K562 (cell line): ENCODE results near the gene SH3GL3. TPM values are rescaled to one million over a fixed set of nuclear protein-coding genes. Genes with fewer than 3 reads are reported as not detected.

Experiments used
- ATAC-seq: fragments of 200-7000 bp; cut with Tn5 transposase; 3 replicates; pipeline ENCODE4 v1.9.1; 2020; ENCODE audit warnings: moderate library complexity
- BruUV-seq: library from RNA; stranded (reverse); fragments of 400-500 nt; replicated peaks from 2 replicates; lab custom pipeline; 2021; lab: Mats Ljungman, UMichigan
- CTCF ChIA-PET: fragments of 300-600 bp; formaldehyde crosslinking; extraction: SDS; loops from one replicate; lab custom pipeline; 2021; ENCODE audit warnings: low intra/inter-chr PET ratio; lab: Yijun Ruan, JAX
- POLR2A ChIA-PET: fragments of 300-600, 350-650 bp; sonication (Branson Sonifier 250); formaldehyde crosslinking; extraction: SDS; loops from one replicate; lab custom pipeline; 2021; ENCODE audit warnings: antibody characterized with exemption, inconsistent platforms; lab: Yijun Ruan, JAX
- DNase-seq, 4 experiments: peaks; one replicate each; pipeline versions ENCODE4 v3.0.0 to v3.0.0-alpha.2; 2011 to 2018; ENCODE audit warnings: low spot score in 3 of 4, mixed read lengths in 3 of 4; ENCODE audit errors: extremely low read depth in 1 of 4
- FAIRE-seq: peaks from 2 replicates; lab custom pipeline; 2011; peaks lifted over from hg19 to GRCh38; lab: Jason Lieb, UNC
- H2AFZ ChIP-seq: 2 replicates; pipeline ENCODE4 v1.6.0; 2011; ENCODE audit warnings: low read depth, low read length, control low read depth, inconsistent platforms
- H3K27ac ChIP-seq: fragments of 200-600 bp; 3 replicates; pipeline ENCODE4 v1.8.0; 2011; ENCODE audit warnings: low read depth, mild to moderate bottlenecking, control low read depth, inconsistent platforms, low read length, moderate library complexity, mixed read lengths; ENCODE audit errors: extremely low read depth
- H3K27me3 ChIP-seq, 2 experiments: fragments of 300-600 bp in 1 of 2; 2 replicates in 1 of 2; 3 replicates in 1 of 2; pipeline versions ENCODE4 v1.6.0 to v1.8.0; 2011; ENCODE audit warnings: inconsistent platforms in 2 of 2, low read length in 2 of 2, mild to moderate bottlenecking in 1 of 2, mixed read lengths in 1 of 2, moderate library complexity in 1 of 2; ENCODE audit not compliant: control insufficient read depth in 2 of 2, insufficient read depth in 2 of 2
- H3K36me3 ChIP-seq: fragments of 300-600 bp; 3 replicates; pipeline ENCODE4 v1.8.0; 2011; ENCODE audit warnings: mild to moderate bottlenecking, low read length, inconsistent platforms; ENCODE audit not compliant: control insufficient read depth, insufficient read depth
- H3K4me1 ChIP-seq, 2 experiments: fragments of 200-600 bp in 1 of 2; replicated peaks in 1 of 2; 2 replicates in 1 of 2; 3 replicates in 1 of 2; pipeline versions ENCODE4 v1.5.1 to v1.8.0; 2011; ENCODE audit warnings: inconsistent platforms in 2 of 2, low read length in 2 of 2, mild to moderate bottlenecking in 1 of 2, mixed read lengths in 1 of 2, moderate library complexity in 1 of 2; ENCODE audit not compliant: control insufficient read depth in 2 of 2, insufficient read depth in 2 of 2
- H3K4me2 ChIP-seq: 2 replicates; pipeline ENCODE4 v1.6.1; 2011; ENCODE audit warnings: low read length, control low read depth, inconsistent platforms, mixed read lengths; ENCODE audit not compliant: insufficient read depth
- H3K4me3 ChIP-seq: fragments of 200-600 bp; sonication (generic), shearing (Covaris generic); 2 replicates; pipeline ENCODE4 v1.5.1; 2016; ENCODE audit warnings: control low read depth, inconsistent platforms
- H3K79me2 ChIP-seq: fragments of 200-600 bp; 3 replicates; pipeline ENCODE4 v1.8.0; 2011; ENCODE audit warnings: low read length, inconsistent platforms; ENCODE audit not compliant: control insufficient read depth, insufficient read depth
- H3K9ac ChIP-seq, 2 experiments: 2 replicates each; pipeline versions ENCODE4 v1.6.0 to v1.6.1; 2011; ENCODE audit warnings: low read depth in 2 of 2, low read length in 2 of 2, control low read depth in 1 of 2, inconsistent platforms in 1 of 2, mild to moderate bottlenecking in 1 of 2, mixed read lengths in 1 of 2; ENCODE audit not compliant: insufficient read depth in 1 of 2
- H3K9me1 ChIP-seq: one replicate; pipeline ENCODE4 v1.6.0; 2011; ENCODE audit warnings: inconsistent platforms, mild to moderate bottlenecking, low read length, moderate library complexity; ENCODE audit not compliant: control insufficient read depth, insufficient read depth
- H3K9me3 ChIP-seq: replicated peaks from 2 replicates; pipeline ENCODE4 v1.5.1; 2011; ENCODE audit warnings: low read depth, low read length, inconsistent platforms; ENCODE audit not compliant: control insufficient read depth, insufficient read depth
- H4K20me1 ChIP-seq: replicated peaks from 2 replicates; pipeline ENCODE4 v1.6.1; 2011; ENCODE audit warnings: low read length, inconsistent platforms, mixed read lengths; ENCODE audit not compliant: control insufficient read depth, insufficient read depth
- ATF7 ChIP-seq: fragments of 450-650 bp; IDR thresholded peaks from 2 replicates; pipeline ENCODE4 v1.7.1; 2014; ENCODE audit warnings: mild to moderate bottlenecking, moderate library complexity
- HMG20B ChIP-seq: fragments of 250-450 bp; sonication (Bioruptor Pico); IDR thresholded peaks from 2 replicates; pipeline ENCODE4 v1.5.0; 2021; ENCODE audit warnings: mild to moderate bottlenecking
- IFI16 ChIP-seq: fragments of 250-450 bp; sonication (Bioruptor Pico); IDR thresholded peaks from 2 replicates; pipeline ENCODE4 v2.1.2; 2022; ENCODE audit warnings: mild to moderate bottlenecking, inconsistent platforms
- ILF3 ChIP-seq: fragments of 450-650 bp; IDR thresholded peaks from 2 replicates; pipeline ENCODE4 v1.6.1; 2018; ENCODE audit warnings: antibody characterized with exemption, mild to moderate bottlenecking, moderate library complexity, borderline replicate concordance
- MTA1 ChIP-seq: fragments of 450-650 bp; IDR thresholded peaks from 2 replicates; pipeline ENCODE4 v1.6.1; 2017; ENCODE audit warnings: borderline replicate concordance
- NR4A1 ChIP-seq, 2 experiments: fragments of 250-450 bp in 1 of 2; fragments of 450-650 bp in 1 of 2; sonication (Bioruptor Pico) in 1 of 2; IDR thresholded peaks; 2 replicates each; pipeline versions ENCODE4 v1.4.0 to v1.6.1; 2016 to 2020; ENCODE audit warnings: mild to moderate bottlenecking in 2 of 2, missing compliant biosample characterization in 1 of 2, missing genetic modification characterization in 1 of 2, moderate library complexity in 1 of 2
- PCBP2 ChIP-seq: fragments of 200-400 bp; formaldehyde crosslinking; IDR thresholded peaks from 2 replicates; pipeline ENCODE4 v1.6.1; 2018; ENCODE audit warnings: low read length, low read depth, mild to moderate bottlenecking, moderate library complexity; ENCODE audit not compliant: poor library complexity, severe bottlenecking
- SPI1 ChIP-seq: IDR thresholded peaks from 2 replicates; pipeline ENCODE4 v1.6.1; 2011; ENCODE audit warnings: low read depth, low read length, control low read depth, borderline replicate concordance
- ZC3H8 ChIP-seq: fragments of 450-650 bp; IDR thresholded peaks from 2 replicates; pipeline ENCODE4 v1.6.1; 2017
- ZEB2 ChIP-seq: fragments of 450-650 bp; IDR thresholded peaks from 2 replicates; pipeline ENCODE4 v1.6.1; 2016
- ZFP30 ChIP-seq: fragments of 250-450 bp; sonication (Bioruptor Pico); IDR thresholded peaks from 2 replicates; pipeline ENCODE4 v1.8.0; 2022; ENCODE audit warnings: moderate library complexity, mild to moderate bottlenecking, inconsistent platforms, borderline replicate concordance
- ZFP91 ChIP-seq: sonication (generic); formaldehyde crosslinking; IDR thresholded peaks from 2 replicates; pipeline ENCODE4 v1.8.0; 2022; ENCODE audit warnings: mild to moderate bottlenecking, missing genetic modification reagents
- ZNF436 ChIP-seq: fragments of 250-450, 450-650 bp; sonication (Bioruptor Pico); formaldehyde crosslinking; IDR thresholded peaks from 2 replicates; pipeline ENCODE4 v1.7.0; 2020; ENCODE audit warnings: mild to moderate bottlenecking
- ZSCAN29 ChIP-seq: fragments of 450-650 bp; IDR thresholded peaks from 2 replicates; pipeline ENCODE4 v1.6.1; 2017
- WGBS: fragments of 100-300 bp; shearing (Covaris generic); methylation state at CpG from one replicate; pipeline ENCODE4 v1.1.6; 2016; ENCODE audit warnings: low coverage, mixed read lengths; ENCODE audit not compliant: insufficient coverage; ENCODE audit errors: missing lambda C conversion rate; 5-methylcytosine and 5-hydroxymethylcytosine counted together
- in situ Hi-C: fragments of 300-500 bp; cut with MboI; formaldehyde crosslinking; loops from 4 replicates; pipeline ENCODE4 v1.15.0; 2018; ENCODE audit warnings: inconsistent platforms, mixed read lengths
- intact Hi-C: fragments of 100-400 bp; cut with micrococcal nuclease; formaldehyde crosslinking; loops from 2 replicates; pipeline ENCODE4 v1.14.2; 2022
- polyA plus RNA-seq, 8 experiments: library from polyadenylated mRNA; depleted of rRNA in 4 of 8; stranded (reverse) in 5 of 8; unstranded in 3 of 8; fragments of >200 nt; fragmentation: Nextera tagmentation in 2 of 8; fragmentation: Illumina TruSeq in 1 of 8; extraction: Ambion mirVana in 2 of 8; extraction: Trizol in 1 of 8; gene quantifications; 2 replicates each; pipeline versions ENCODE4 v1.2.1 to v1.2.3, GENCODE V29; 2011 to 2014; ENCODE audit warnings: inconsistent platforms in 1 of 8, missing spikeins in 1 of 8
- total RNA-seq, 7 experiments: library from RNA; depleted of rRNA in 6 of 7; stranded (reverse); fragments of >200 nt in 6 of 7; fragmentation: Illumina TruSeq in 2 of 7; extraction: Trizol in 2 of 7; gene quantifications; 2 replicates each; pipeline versions ENCODE4 v1.2.1 to v1.2.3, GENCODE V29; 2011 to 2021; ENCODE audit warnings: low replicate concordance in 1 of 7
- TF ChIP-seq, protein P1 (sequence below): fragments of 200-800 bp; sonication (Bioruptor generic); IDR thresholded peaks from 2 replicates; pipeline ENCODE4 v1.6.1; 2017; ENCODE audit warnings: missing genetic modification characterization, missing compliant biosample characterization
- TF ChIP-seq, protein P2 (sequence below): sonication (generic); formaldehyde crosslinking; IDR thresholded peaks from 2 replicates; pipeline ENCODE4 v1.8.1; 2022; ENCODE audit warnings: missing genetic modification reagents
- TF ChIP-seq, protein P3 (sequence below): sonication (generic); formaldehyde crosslinking; IDR thresholded peaks from 2 replicates; pipeline ENCODE4 v1.8.0; 2023; ENCODE audit warnings: mild to moderate bottlenecking, missing genetic modification reagents

The SH3GL3 gene
- total and polyA plus RNA-seq, 9 of the 15 experiments (the other 6 are each of a cell fraction or from before 2014, with no cell fraction given): 3.9 to 16.0 (median 9.7) TPM

DNA sequence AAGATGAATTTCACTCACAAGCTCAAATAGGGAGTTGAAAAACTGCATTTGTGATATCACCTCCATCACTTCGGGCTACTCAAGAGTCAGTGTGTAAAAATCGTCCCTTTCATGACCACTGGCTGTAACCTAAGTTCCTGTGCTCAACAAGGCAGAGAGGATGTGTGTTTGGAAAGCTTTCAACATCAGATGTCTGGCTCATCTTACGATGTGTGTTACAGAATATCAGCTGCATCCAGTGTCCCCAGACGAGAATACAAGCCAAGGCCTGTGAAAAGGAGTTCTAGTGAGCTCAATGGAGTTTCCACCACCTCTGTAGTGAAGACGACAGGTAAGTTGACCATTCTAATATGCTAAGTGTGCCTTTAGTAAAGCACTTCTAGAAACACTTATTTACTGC lies 141.3 kb downstream of the SH3GL3 start:
- H3K36me3 ChIP-seq: no peaks in the 10 kb centered on the region
- FAIRE-seq (no peak), DNase-seq (no peak), ATAC-seq (no peak)
- TF ChIP-seq ATF7 (no peak), IFI16 (no peak), ZFP30 (CRISPR knock-in tag) (no peak), NR4A1 (CRISPR knock-in tag; IDR thresholded peaks at IDR 0.05) (no peak), NR4A1 (tag; IDR thresholded peaks at IDR 0.05) (no peak), PCBP2 (no peak), MTA1 (no peak), ZEB2 (no peak), HMG20B (no peak), ZFP91 (CRISPR knock-in tag) (no peak), ZNF436 (no peak), SPI1 (no peak), ZSCAN29 (no peak), ILF3 (no peak), ZC3H8 (no peak)
- TF ChIP-seq, protein P1, sequence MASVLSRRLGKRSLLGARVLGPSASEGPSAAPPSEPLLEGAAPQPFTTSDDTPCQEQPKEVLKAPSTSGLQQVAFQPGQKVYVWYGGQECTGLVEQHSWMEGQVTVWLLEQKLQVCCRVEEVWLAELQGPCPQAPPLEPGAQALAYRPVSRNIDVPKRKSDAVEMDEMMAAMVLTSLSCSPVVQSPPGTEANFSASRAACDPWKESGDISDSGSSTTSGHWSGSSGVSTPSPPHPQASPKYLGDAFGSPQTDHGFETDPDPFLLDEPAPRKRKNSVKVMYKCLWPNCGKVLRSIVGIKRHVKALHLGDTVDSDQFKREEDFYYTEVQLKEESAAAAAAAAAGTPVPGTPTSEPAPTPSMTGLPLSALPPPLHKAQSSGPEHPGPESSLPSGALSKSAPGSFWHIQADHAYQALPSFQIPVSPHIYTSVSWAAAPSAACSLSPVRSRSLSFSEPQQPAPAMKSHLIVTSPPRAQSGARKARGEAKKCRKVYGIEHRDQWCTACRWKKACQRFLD (CRISPR knock-in tag): no peak
- TF ChIP-seq, protein P2, sequence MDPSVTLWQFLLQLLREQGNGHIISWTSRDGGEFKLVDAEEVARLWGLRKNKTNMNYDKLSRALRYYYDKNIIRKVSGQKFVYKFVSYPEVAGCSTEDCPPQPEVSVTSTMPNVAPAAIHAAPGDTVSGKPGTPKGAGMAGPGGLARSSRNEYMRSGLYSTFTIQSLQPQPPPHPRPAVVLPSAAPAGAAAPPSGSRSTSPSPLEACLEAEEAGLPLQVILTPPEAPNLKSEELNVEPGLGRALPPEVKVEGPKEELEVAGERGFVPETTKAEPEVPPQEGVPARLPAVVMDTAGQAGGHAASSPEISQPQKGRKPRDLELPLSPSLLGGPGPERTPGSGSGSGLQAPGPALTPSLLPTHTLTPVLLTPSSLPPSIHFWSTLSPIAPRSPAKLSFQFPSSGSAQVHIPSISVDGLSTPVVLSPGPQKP (CRISPR knock-in tag): no peak
- TF ChIP-seq, protein P3, sequence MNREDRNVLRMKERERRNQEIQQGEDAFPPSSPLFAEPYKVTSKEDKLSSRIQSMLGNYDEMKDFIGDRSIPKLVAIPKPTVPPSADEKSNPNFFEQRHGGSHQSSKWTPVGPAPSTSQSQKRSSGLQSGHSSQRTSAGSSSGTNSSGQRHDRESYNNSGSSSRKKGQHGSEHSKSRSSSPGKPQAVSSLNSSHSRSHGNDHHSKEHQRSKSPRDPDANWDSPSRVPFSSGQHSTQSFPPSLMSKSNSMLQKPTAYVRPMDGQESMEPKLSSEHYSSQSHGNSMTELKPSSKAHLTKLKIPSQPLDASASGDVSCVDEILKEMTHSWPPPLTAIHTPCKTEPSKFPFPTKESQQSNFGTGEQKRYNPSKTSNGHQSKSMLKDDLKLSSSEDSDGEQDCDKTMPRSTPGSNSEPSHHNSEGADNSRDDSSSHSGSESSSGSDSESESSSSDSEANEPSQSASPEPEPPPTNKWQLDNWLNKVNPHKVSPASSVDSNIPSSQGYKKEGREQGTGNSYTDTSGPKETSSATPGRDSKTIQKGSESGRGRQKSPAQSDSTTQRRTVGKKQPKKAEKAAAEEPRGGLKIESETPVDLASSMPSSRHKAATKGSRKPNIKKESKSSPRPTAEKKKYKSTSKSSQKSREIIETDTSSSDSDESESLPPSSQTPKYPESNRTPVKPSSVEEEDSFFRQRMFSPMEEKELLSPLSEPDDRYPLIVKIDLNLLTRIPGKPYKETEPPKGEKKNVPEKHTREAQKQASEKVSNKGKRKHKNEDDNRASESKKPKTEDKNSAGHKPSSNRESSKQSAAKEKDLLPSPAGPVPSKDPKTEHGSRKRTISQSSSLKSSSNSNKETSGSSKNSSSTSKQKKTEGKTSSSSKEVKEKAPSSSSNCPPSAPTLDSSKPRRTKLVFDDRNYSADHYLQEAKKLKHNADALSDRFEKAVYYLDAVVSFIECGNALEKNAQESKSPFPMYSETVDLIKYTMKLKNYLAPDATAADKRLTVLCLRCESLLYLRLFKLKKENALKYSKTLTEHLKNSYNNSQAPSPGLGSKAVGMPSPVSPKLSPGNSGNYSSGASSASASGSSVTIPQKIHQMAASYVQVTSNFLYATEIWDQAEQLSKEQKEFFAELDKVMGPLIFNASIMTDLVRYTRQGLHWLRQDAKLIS (CRISPR knock-in tag): no peak
- in situ Hi-C loops: no loop called here
- H3K9ac ChIP-seq: no peak overlapping the region
- no peak overlapping the region for H2AFZ ChIP-seq
- H3K4me2 ChIP-seq: no peak overlapping the region
- no peaks in the 10 kb centered on the region for H3K79me2 ChIP-seq
- H3K27me3 ChIP-seq: no peaks in the 10 kb centered on the region
- POLR2A ChIA-PET: no interaction called here
- no peaks in the 10 kb centered on the region for H4K20me1 ChIP-seq
- H3K4me1 ChIP-seq: no peaks in the 10 kb centered on the region
- H3K27ac ChIP-seq: no peak overlapping the region
- no TSS peak for BruUV-seq
- H3K4me3 ChIP-seq: no peak overlapping the region
- WGBS: 34% methylated on average over 5 of the region's 5 CpGs
- no peaks in the 10 kb centered on the region for H3K9me1 ChIP-seq
- intact Hi-C loops: no loop called here
- H3K9me3 ChIP-seq: no peaks in the 10 kb centered on the region
- CTCF ChIA-PET: no interaction called here
